Activated naive CD8-positive, alpha-beta T cell treated with anti-CD3 and anti-CD28 coated beads, Interleukin-2, amount 10 ng/mL, durations not matched to agents 7 days and 5 days (primary cell): ENCODE data around the gene ZMYND10. TPM values are rescaled to one million over a fixed set of nuclear protein-coding genes. Genes with fewer than 3 reads are reported as not detected.

ENCODE experiments used
- ATAC-seq: fragments of 150-1000 bp; cut with Tn5 transposase; one replicate; pipeline ENCODE4 v1.10.0; 2021; ENCODE audit warnings: low read depth, moderate library complexity
- POLR2A ChIA-PET: fragments of 350-600 bp; sonication (Branson Sonifier 250); formaldehyde crosslinking; loops from one replicate; lab custom pipeline; 2021; ENCODE audit warnings: antibody characterized with exemption; lab: Charles Lee
- DNase-seq: peaks from one replicate; pipeline ENCODE4 v3.0.0; 2021
- H3K27ac Mint-ChIP-seq: one replicate; pipeline ENCODE4 v1.8.0; 2022; ENCODE audit warnings: mild to moderate bottlenecking, mixed read lengths
- H3K27me3 Mint-ChIP-seq: one replicate; pipeline ENCODE4 v1.8.0; 2022; ENCODE audit warnings: mild to moderate bottlenecking, moderate library complexity, mixed read lengths
- H3K36me3 Mint-ChIP-seq: one replicate; pipeline ENCODE4 v1.8.0; 2021; ENCODE audit warnings: mild to moderate bottlenecking, mixed read lengths
- H3K4me1 Mint-ChIP-seq: one replicate; pipeline ENCODE4 v1.8.0; 2021; ENCODE audit warnings: mixed read lengths
- H3K4me3 Mint-ChIP-seq: one replicate; pipeline ENCODE4 v1.8.0; 2022; ENCODE audit warnings: mild to moderate bottlenecking, moderate library complexity, mixed read lengths
- H3K9me3 Mint-ChIP-seq: one replicate; pipeline ENCODE4 v1.8.0; 2021; ENCODE audit warnings: mixed read lengths
- total RNA-seq, 2 experiments: library from RNA; stranded (reverse); gene quantifications; one replicate each; pipeline ENCODE4 v1.2.3, GENCODE V29; 2021

ZMYND10 gene
- total RNA-seq, 2 experiments from 2014 or later, result 2.2 to 2.7 TPM

DNA sequence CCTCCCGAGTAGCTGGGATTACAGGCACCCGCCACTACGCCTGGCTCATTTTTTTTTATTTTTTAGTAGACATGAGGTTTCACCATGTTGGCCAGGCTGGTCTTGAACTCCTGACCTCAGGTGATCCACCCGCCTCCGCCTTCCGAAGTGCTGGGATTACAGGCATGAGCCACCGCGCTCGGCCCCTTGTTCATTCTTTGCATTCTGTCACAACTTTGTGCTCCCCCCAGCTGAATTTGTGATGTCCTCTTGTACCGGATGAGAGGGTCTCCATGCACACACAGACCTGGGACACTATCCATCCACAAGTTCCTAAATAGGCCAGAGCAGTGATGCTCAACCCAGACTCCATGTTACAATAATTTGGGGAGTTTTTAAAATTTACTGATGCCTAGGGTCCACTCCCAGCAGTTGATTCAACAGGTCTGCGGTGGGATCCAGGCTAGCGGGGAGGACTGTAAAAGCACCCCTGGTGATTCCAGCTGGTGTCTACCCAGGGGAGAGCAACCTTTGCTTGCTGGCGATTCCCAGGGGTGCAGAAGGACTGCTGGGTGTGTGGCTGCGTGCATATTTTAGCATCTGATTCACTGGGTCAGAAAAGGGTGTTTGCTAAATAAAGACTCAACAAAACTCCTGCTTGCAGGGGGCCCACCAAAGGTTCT lies 5.9 kb downstream of the ZMYND10 start:
- Mint-ChIP-seq H3K9me3 (no peaks in the 10 kb centered on the region), H3K27me3 (no peaks in the 10 kb centered on the region), H3K4me3 (peak overlapping the region; percentile 99), H3K27ac (peak overlapping the region; percentile 99), H3K4me1 (peaks cover 32% of the 10 kb centered on the region), H3K36me3 (peaks cover 41% of the 10 kb centered on the region)
- no peak for DNase-seq
- ATAC-seq, result no peak
- POLR2A ChIA-PET, result interaction anchor here (0.8 to 10.5 kb wide), 15 partner anchors 9 to 536 kb away, joined by 3 to 439 read pairs (median 30); partner anchors contain the start of genes C3orf18, CISH, CYB561D2 and HEMK1

DNA sequence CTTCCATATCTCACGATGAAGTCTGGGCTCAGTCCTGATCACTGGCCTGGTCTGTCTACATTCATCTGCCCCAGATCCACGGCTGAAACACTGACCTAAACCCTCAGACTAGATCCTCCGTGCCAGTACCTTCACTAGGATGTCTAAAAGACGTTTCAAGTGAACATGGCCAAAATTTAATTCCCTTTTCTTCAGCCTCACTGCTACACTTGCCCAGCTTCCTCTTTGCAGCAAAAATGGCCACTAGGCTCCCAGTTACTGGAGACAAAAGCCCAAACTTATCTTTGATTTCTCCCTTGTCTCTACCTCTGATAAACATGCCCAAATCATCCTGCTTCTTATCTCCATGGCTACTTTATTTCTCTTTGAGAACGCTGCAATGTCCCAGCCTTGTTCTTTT lies 6.6 kb downstream of the ZMYND10 start:
- no peak for ATAC-seq
- DNase-seq, result no peak
- Mint-ChIP-seq H3K27ac (peak overlapping the region; percentile 99), H3K27me3 (no peaks in the 10 kb centered on the region), H3K36me3 (peaks cover 45% of the 10 kb centered on the region), H3K9me3 (no peaks in the 10 kb centered on the region), H3K4me1 (peaks cover 38% of the 10 kb centered on the region), H3K4me3 (peak overlapping the region; percentile 99)
- POLR2A ChIA-PET, result interaction anchor here (0.6 to 10.5 kb wide), 12 partner anchors 10 to 988 kb away, joined by 3 to 439 read pairs (median 36); partner anchors contain the start of genes C3orf18, CISH, CYB561D2 and GNAI2

- DNase-seq (peak; percentile 93), ATAC-seq (peak; percentile 69)
- peak overlapping the region; percentile 99 for H3K4me3 Mint-ChIP-seq
- POLR2A ChIA-PET, result interaction anchor here (0.6 to 10.5 kb wide), 31 partner anchors 8 to 1935 kb away, joined by 3 to 439 read pairs (median 5); partner anchors contain the start of genes C3orf18, CISH, CYB561D2 and GNAI2
- peak overlapping the region; percentile 99 for H3K27ac Mint-ChIP-seq
- H3K27me3 Mint-ChIP-seq, result no peaks in the 10 kb centered on the region
- H3K4me1 Mint-ChIP-seq, result peaks cover 43% of the 10 kb centered on the region
- peaks cover 50% of the 10 kb centered on the region for H3K36me3 Mint-ChIP-seq
- H3K9me3 Mint-ChIP-seq, result no peaks in the 10 kb centered on the region
Measured at GRCh38 chr3:50337175-50337861, 8.2 kb downstream of the ZMYND10 start.

GRCh38 chr3:50336452-50337174 lies 8.9 kb downstream of the ZMYND10 start:
- peaks cover 55% of the 10 kb centered on the region for H3K36me3 Mint-ChIP-seq
- peak overlapping the region; percentile 99 for H3K4me3 Mint-ChIP-seq
- POLR2A ChIA-PET, result interaction anchor here (0.6 to 10.5 kb wide), 29 partner anchors 8 to 1049 kb away, joined by 3 to 439 read pairs (median 6); partner anchors contain the start of genes C3orf18, CISH, CYB561D2 and GNAI2
- DNase-seq, result no peak
- peak overlapping the region; percentile 99 for H3K27ac Mint-ChIP-seq
- H3K9me3 Mint-ChIP-seq, result no peaks in the 10 kb centered on the region
- peaks cover 38% of the 10 kb centered on the region for H3K4me1 Mint-ChIP-seq
- H3K27me3 Mint-ChIP-seq, result no peaks in the 10 kb centered on the region
- ATAC-seq, result no peak

GRCh38 chr3:50334339-50335075 lies 11.0 kb downstream of the ZMYND10 start:
- Mint-ChIP-seq H3K4me1 (peaks cover 40% of the 10 kb centered on the region), H3K36me3 (peaks cover 63% of the 10 kb centered on the region)
- POLR2A ChIA-PET, result interaction anchor here (0.6 to 10.5 kb wide), 8 partner anchors 10 to 275 kb away, joined by 3 to 439 read pairs (median 4); partner anchors contain the start of genes CISH, CYB561D2, HEMK1 and HYAL3

DNA sequence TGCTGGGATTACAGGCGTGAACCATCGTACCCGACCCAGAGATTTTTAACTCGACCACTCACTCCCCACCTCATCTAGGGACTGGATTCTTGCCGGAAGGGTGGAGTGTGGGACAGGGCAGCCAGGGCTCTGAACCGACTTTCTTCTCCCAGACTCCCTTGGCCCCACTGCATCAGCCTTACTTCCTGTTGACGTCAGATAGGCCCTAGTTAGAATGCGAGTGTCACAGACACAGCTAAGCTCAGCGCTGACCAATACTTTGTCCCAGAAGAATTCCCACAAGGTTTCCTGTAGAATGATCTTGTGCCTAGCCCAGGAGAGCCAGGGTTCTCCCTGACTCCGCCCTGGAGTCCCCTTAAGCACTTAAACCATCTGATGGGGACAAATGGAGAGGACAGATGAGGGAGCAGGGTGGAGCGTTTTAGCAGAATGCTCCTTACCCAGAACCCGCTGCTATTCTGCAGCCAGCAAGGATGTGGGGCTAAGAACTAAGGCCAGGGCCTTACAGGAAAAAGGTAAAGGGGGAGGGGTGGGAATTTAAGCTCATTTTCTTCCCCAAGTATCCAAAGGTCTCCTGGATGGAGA lies 11.7 kb downstream of the ZMYND10 start:
- H3K27me3 Mint-ChIP-seq, result no peaks in the 10 kb centered on the region
- peak overlapping the region; percentile 74 for H3K4me3 Mint-ChIP-seq
- DNase-seq (no peak), ATAC-seq (no peak)
- H3K36me3 Mint-ChIP-seq, result peaks cover 57% of the 10 kb centered on the region
- peaks cover 36% of the 10 kb centered on the region for H3K4me1 Mint-ChIP-seq
- POLR2A ChIA-PET, result interaction anchor here (0.6 to 10.5 kb wide), 9 partner anchors 9 to 275 kb away, joined by 3 to 439 read pairs (median 4); partner anchors contain the start of genes CISH, CYB561D2, HEMK1 and HYAL3
- H3K27ac Mint-ChIP-seq, result peak overlapping the region; percentile 99
- no peaks in the 10 kb centered on the region for H3K9me3 Mint-ChIP-seq

More at GRCh38 chr3:50334339-50335075, 11.0 kb downstream of the ZMYND10 start:
- H3K9me3 Mint-ChIP-seq, result no peaks in the 10 kb centered on the region
- no peak for DNase-seq
- H3K4me3 Mint-ChIP-seq, result peak overlapping the region; percentile 74
- ATAC-seq, result no peak
- no peaks in the 10 kb centered on the region for H3K27me3 Mint-ChIP-seq
- H3K27ac Mint-ChIP-seq, result peak overlapping the region; percentile 99

DNA sequence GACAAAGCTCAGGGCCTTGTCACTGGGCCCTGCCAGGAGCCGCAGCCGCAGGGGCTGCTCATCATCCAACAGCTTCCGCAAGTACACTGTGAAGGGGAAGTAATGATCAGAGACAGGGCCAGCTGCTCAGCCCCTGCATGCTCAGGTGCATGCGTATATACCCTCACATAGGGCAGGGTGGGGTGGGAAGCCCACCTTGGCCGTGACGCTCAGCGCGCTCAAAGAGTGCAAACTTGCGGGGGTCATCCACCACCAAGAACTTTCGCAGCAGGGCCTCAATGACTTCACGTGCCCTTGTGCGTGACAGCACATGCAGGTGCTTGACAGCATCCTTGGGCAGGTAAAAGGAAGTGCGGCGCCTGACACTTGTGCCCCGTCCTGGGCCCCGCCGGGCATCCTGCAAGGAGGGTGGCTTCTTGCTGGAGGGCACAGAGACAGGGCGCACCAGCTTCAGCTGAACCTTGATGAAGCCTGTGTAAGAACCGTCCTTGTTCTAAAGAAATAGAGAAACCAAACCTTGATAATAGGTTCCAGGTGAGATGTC lies 14.1 kb downstream of the ZMYND10 start:
- POLR2A ChIA-PET, result interaction anchor here (1.3 to 4.9 kb wide), 3 partner anchors 9 to 39 kb away, joined by 4 to 30 read pairs (median 5); partner anchors contain the start of genes HYAL3, IFRD2, NAA80 and RASSF1
- Mint-ChIP-seq H3K4me1 (peaks cover 43% of the 10 kb centered on the region), H3K27ac (peak overlapping the region; percentile 21), H3K4me3 (no peak overlapping the region), H3K36me3 (peaks cover 41% of the 10 kb centered on the region), H3K27me3 (no peaks in the 10 kb centered on the region), H3K9me3 (no peaks in the 10 kb centered on the region)
- ATAC-seq (no peak), DNase-seq (no peak)

- ATAC-seq, result no peak
Measured at GRCh38 chr3:50330330-50330729, 15.2 kb downstream of the ZMYND10 start.

DNA sequence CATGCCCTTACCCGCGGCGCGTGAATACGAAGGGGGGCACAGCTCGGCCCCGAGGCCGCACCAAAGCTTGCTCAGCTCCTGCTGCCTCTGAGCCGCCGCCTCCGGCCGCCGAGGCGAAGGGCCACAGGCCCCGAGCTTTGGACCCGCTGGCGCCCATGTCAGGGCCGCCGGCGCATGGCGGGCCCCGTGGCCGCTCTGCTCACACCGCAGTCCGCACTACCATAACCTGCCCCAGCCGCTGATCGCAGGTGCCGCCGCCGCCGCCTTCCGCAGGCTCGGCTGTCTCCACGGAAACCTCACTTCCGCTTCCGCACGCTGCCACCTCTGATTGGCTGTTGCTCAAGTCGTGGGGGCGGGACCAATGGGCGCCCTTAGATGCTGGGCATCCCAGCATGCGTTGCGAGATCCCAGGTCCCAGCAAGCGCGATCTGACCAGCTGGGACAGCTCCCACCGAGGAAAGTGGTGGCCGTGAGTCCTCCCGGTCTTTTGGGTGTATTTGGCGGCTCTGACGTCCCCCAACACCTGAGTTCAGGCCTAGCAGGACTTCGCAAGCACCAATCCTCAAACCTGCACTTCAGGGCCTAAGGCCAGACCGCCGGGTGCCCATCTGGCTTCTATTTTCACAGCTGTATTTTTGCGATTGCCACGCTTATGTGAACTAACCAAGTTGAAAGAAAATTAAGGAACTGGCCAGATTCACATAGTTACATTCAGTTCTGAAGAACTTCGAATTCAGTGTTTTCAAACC lies 17.4 kb downstream of the ZMYND10 start, which contains the start of gene TUSC2:
Gene TUSC2, minus strand, starts transcription at position 281 of the 749 bp plus-strand sequence. Its CDS starts 124 bp downstream, at position 157.
- Mint-ChIP-seq H3K27ac (peak within 1 kb of the TSS; percentile 88), H3K36me3 (peaks cover 19% of the 10 kb centered on the region)
- peak; percentile 87 for ATAC-seq

More at GRCh38 chr3:50330330-50330729, 15.2 kb downstream of the ZMYND10 start:
- POLR2A ChIA-PET, result interaction anchor here (0.5 to 4.9 kb wide), 4 partner anchors 7 to 1170 kb away, joined by 3 to 76 read pairs (median 18); partner anchors contain the start of genes DCAF1, IFRD2 and RASSF1
- Mint-ChIP-seq H3K36me3 (peaks cover 30% of the 10 kb centered on the region), H3K9me3 (no peaks in the 10 kb centered on the region), H3K27me3 (no peaks in the 10 kb centered on the region), H3K27ac (no peak overlapping the region), H3K4me1 (peaks cover 37% of the 10 kb centered on the region), H3K4me3 (no peak overlapping the region)
- DNase-seq, result no peak

GRCh38 chr3:50327129-50327528 lies 18.4 kb downstream of the ZMYND10 start:
- H3K36me3 Mint-ChIP-seq, result peaks cover 17% of the 10 kb centered on the region
- no peaks in the 10 kb centered on the region for H3K9me3 Mint-ChIP-seq
- POLR2A ChIA-PET, result interaction anchor here (1.2 to 4.9 kb wide), 8 partner anchors 9 to 35 kb away, joined by 3 to 76 read pairs (median 8); partner anchors contain the start of genes CYB561D2, HYAL3, IFRD2 and NAA80
- DNase-seq (no peak), ATAC-seq (no peak)
- no peaks in the 10 kb centered on the region for H3K27me3 Mint-ChIP-seq
- H3K4me1 Mint-ChIP-seq, result peaks cover 23% of the 10 kb centered on the region
- peak overlapping the region; percentile 70 for H3K27ac Mint-ChIP-seq
- peak overlapping the region; percentile 95 for H3K4me3 Mint-ChIP-seq

More for the DNA sequence above, 17.4 kb downstream of the ZMYND10 start, which contains the start of gene TUSC2:
- H3K27me3 Mint-ChIP-seq, result no peaks in the 10 kb centered on the region
- POLR2A ChIA-PET, result interaction anchor here (1.0 to 4.9 kb wide), 16 partner anchors 9 to 239 kb away, joined by 3 to 76 read pairs (median 4); partner anchors contain the start of genes CYB561D2, HYAL3, IFRD2 and NAA80
- H3K4me1 Mint-ChIP-seq, result peaks cover 23% of the 10 kb centered on the region
- H3K4me3 Mint-ChIP-seq, result peak within 1 kb of the TSS; percentile 95
- H3K9me3 Mint-ChIP-seq, result no peaks in the 10 kb centered on the region
- peak; percentile 95 for DNase-seq
